AG20443 (cell line): ENCODE results near the gene FLACC1.
"Not testable (repeated sequence)": the region's sequence is repeated elsewhere in the genome, so short reads cannot be mapped to it uniquely, and the experiment has no call there.

Experiments
- DNase-seq: peaks from one replicate; pipeline ENCODE4 v3.0.0; 2012; ENCODE audit warnings: low spot score, mixed read lengths

FLACC1 gene

DNA sequence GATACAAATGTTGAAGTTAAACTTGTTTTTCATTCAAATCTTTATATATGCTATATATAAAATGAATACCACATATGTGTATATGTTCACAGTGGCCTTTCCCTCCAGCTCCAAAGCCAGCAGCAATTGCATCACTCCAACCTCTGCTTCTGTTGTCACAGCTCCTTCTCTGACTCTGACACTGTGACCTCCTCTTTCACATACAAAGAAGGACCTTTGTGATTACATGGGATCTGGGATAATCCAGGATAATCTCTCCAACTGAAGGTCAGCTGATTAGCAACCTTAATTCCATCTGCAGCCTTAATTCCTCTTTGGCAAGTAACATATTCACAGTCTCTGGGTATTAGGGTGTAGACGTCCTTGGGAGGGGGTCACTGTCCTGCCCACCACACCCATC lies 8.4 kb downstream of the FLACC1 start:
- DNase-seq = no peak

- no peak for DNase-seq
These were observed 10.0 kb downstream of the FLACC1 start for GRCh38 chr2:201347138-201347537.

DNA sequence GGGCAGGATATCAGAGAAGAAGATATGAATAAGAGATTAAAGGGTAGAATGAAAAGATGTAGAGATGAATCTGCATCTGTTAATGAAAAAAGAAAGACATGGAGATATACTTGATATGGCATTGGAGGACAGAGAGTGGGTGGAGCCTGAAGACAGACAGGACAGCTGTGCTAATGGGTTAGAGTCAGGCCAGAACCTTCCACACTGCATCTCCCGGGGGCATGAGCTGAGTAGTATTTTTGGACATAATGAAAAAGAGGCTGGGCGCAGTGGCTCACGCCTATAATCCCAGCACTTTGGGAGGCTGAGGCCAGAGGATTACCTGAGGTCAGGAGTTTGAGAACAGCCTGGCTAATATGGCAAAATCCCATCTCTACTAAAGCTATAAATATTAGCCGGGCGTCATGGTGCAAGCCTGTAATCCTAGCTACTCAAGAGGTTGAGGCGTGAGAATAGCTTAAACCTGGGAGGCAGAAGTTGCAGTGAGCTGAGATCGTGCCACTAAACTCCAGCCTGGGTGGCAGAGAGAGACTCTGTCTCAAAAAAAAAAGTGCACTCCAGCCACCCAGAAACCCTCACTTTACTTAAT lies 11.4 kb downstream of the FLACC1 start:
- no peak for DNase-seq

GRCh38 chr2:201344663-201345366 lies 12.3 kb downstream of the FLACC1 start:
- no peak for DNase-seq

- no peak for DNase-seq
These were observed 13.6 kb downstream of the FLACC1 start for GRCh38 chr2:201343559-201343958.

DNA sequence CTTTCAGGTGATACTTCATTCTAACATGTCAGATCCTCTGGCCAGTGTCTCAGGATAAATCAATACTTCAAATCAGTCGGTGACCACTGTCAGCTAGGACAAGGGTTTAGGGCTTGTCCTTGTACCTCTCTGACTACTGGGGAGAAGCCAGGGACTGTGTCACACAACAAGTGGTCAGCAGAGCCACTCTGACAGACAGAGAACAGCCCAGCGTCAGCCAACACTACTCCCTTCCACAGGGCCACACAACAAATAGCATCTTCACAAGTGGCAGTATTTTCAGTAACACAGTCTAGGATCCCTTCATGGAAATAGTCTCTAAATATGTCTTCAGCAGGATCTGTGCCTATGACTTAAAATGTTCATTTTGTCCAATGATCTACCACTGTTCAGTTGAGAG lies 14.2 kb downstream of the FLACC1 start:
- DNase-seq = no peak

- DNase-seq = no peak
These were observed 27.7 kb downstream of the FLACC1 start for GRCh38 chr2:201329409-201329808.

- DNase-seq = no peak
These were observed 29.5 kb downstream of the FLACC1 start for GRCh38 chr2:201327678-201328077.

DNA sequence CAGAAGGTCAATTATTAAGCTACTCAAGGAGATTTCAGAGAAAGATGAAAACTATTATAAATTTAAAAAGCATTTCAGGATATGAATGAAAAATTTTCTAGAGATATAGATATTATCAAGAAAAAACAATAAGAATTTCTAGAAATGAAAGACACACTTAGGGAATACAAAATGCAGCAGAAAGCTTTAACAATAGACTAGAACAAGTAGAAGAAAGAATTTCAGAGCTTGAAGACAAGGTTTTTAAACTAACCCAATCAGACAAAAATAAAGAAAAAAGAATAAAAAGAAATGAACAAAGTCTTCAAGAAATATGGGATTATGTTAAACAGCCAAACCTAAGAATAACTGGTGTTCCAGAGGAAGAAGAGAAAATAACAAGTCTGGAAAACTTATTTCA lies 34.4 kb downstream of the FLACC1 start:
- DNase-seq = no peak

DNA sequence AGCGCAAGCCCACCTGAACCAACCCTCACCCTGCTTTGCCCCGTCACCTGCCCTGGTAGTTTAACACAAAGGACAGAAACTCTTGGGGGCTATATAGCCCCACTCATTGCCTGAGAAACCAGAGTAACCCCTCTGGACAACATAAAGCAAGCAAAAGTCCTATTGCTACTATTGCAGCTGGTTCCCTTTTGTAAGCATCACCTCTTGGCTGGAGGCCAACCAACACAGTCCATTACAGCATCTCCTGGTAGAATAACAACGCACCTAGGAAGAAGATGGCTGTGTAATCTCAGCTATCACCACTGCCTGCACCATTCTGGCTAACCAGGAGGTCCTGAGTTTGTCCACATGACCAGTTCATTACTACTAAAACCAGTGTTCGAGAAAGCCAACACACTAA lies 36.4 kb downstream of the FLACC1 start:
- no peak for DNase-seq

GRCh38 chr2:201320257-201320656 lies 36.9 kb downstream of the FLACC1 start:
- DNase-seq = no peak

GRCh38 chr2:201319511-201319910 lies 37.6 kb downstream of the FLACC1 start:
- DNase-seq = no peak

GRCh38 chr2:201313362-201313761 lies 43.8 kb downstream of the FLACC1 start:
- no peak for DNase-seq

DNA sequence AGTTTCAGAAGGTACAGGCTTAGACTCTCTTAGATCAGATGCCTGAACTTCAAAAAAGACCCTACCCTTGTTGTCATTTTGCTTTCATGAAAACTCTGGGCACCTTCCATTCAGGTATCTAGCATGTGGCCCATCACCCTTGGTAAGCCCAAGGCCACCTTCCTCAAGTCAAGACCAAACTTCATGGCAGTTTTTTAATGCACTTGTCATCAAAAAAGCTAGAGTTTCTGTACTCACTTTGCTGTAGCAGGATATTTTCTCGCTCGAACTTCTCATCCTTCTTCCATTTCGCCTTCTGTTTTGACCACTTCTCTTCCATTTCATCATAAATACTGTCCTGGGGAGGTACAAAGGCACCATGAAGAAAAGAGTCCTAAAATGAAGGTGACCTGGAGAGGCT lies 48.2 kb downstream of the FLACC1 start:
- DNase-seq = no peak

DNA sequence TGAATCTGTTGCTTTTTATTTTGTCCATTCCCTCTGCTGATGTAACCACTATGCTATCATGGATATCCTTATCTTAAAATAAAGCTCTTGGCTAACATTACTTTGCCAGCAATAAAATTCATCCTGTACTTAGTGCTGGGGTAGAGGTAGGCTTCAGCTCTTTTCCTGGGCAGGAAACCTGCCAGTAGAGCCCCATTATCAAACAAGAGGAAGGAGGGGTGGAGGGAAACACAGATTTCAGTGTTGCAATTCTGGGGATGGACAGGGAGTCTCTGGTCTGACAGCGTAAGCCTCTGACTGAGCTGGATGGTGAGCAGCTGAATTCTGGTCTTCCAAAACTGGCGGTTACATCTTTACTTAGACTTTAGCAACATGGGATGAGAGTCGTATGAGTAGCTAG lies 49.3 kb downstream of the FLACC1 start:
- no peak for DNase-seq

DNA sequence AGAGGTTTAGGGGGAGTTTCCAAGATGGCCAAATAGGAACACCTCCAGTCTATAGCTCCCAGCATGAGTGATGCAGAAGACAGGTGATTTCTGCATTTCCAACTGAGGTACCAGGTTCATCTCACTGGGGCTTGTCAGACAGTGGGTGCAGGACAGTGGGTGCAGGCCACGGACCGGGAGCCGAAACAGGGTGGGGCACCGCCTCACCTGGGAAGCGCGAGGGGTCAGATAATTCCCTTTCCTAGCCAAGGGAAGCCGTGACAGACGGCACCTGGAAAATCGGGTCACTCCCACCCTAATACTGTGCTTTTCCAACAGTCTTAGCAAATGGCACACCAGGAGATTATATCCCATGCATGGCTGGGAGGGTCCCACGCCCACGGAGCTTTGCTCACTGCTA lies 57.2 kb downstream of the FLACC1 start:
- not testable (repeated sequence) for DNase-seq

DNA sequence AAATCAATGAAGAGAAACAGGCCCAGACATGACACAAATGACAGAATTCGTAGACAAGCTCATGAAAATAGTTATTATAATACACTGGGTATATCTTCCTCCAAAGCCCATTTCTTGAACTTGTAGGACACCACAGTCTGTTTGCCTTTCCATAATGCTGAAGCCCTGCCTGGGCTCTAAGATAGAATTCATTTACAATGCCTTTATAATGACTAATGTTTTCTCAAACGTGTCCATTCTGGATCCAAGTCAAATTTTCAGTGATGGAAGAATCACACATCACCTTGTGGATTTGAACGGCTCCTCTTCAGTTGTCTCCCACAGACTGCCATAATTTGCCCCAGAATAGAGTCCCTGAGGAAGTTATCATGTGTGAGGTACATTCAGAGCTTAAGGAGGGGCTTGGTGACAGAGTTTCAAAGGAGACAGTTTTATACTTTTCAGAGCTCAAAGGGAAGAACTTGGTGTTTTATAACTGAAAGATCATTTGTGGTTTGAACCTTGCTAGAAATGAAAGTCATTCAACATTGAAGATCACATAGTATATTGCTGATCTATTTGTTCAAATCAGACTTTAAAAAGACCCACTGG lies 58.6 kb downstream of the FLACC1 start:
- peak; percentile 21 for DNase-seq

- not testable (repeated sequence) for DNase-seq
These were observed 66.5 kb downstream of the FLACC1 start for GRCh38 chr2:201290457-201291148.

DNA sequence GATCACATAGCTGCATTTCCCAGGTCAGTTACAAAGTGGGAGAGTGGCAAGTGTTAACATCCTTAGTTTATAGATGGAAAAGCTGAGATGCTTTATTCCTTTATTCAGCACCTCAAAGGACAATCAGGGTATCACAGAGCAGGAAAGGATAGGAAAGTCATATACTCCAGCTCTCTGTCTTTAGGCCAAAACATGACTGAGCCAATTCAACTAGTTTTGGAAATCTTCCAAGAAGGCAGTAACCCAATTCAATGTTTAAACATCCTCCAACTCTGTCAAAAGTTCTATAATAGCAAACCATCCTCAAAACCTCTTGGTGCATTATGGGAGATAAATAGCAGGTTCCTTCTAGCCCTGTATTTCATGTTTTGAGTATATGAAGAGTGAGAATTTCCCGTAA lies 71.6 kb downstream of the FLACC1 start:
- DNase-seq = peak; percentile 2

DNA sequence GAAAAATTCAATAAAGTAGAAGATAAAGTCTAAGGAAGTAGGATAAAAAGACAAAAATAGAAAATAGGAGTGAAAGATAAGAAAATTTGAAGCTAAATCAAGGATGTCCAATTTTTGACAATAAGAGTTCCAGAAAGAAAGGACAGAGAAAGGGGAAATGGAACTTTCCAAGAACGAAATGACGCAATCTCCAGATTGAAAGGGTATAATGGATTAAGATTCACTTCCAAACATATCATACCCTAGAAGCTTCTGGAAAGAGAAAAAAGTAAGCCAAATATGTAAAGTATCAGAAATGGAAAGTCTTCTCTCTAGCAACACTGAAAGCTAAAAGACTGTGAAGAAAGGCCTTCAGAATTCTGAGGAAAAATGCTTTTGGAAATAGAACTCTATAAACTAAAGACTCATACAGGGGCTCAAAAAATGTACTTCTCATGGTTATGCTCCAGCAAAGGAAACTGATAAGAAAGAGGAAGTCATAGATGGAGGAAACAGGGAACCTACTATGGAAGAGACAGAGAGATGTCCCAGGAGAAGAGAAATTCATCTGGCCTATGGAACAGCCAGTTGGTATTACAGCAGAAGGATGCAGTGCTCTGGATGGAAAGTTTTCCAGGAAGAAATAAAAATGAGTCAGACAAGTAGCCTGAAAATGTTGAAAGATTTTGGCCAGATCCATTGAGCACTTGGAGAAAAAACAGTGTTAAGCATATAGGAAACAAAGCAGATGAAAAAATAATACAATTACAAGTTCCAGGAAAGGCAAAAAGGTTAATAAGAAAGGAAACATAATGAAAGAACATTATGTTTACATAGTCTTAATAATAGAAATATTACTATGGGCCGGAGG lies 76.7 kb downstream of the FLACC1 start:
- no peak for DNase-seq

- DNase-seq = no peak
These were observed 78.1 kb downstream of the FLACC1 start for GRCh38 chr2:201279079-201279478.

GRCh38 chr2:201276511-201276910 lies 80.6 kb downstream of the FLACC1 start:
- no peak for DNase-seq
